ENCODE measurements around the gene PRUNE2.

The PRUNE2 gene

DNA sequence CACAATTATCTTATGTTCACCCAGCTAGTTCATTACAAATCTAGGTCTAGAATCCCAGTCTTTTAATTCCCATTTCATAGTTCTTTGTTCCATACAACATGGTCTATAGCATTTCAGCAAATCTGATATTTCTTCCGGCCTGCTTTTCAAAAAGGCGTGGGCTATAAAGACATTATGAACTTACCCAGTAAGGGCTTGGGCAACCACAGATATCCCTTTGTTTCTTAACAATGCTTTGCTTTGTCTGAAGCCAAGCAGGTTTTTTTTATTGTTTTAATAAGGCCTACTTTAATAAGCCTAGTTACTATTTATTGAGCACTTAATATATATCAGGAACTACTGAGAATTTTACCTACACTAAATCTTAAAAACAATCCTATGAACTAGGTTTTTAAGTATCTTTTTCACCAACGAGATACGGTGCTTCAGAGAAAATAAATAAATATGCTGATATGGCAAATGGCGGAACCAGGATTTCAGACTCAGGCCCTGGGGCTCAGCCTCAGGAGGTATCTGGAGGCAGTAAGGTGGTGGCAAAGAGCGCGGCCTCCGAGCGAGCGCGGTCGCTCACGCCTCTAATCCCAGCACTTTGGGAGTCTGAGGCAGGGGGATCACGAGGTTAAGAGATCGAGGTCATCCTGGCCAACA, 112.0 kb downstream of the PRUNE2 start:
- H4K20me1 ChIP-seq (ENCODE audit: control insufficient read depth, insufficient read depth, low read depth, low read length), result no peaks in the 10 kb centered on the region
- H3K36me3 ChIP-seq (ENCODE audit: control insufficient read depth, low read length), result no peaks in the 10 kb centered on the region
- no peak overlapping the region for H3K4me3 ChIP-seq (ENCODE audit: low read length)
- no peaks in the 10 kb centered on the region for H3K79me2 ChIP-seq (ENCODE audit: control insufficient read depth, low read length)
- no peaks in the 10 kb centered on the region for H3F3A ChIP-seq (ENCODE audit: control insufficient read depth, insufficient read depth)
- no peaks in the 10 kb centered on the region for H3K9me2 ChIP-seq (replicated peaks; ENCODE audit: control insufficient read depth, low read length)
- H3K27me3 ChIP-seq (ENCODE audit: control insufficient read depth, low read length), result peaks cover 3% of the 10 kb centered on the region; the same call in 1 of the 2 replicates
- H3K4me2 ChIP-seq (ENCODE audit: low read length), result no peak overlapping the region
- TF ChIP-seq, protein P1, sequence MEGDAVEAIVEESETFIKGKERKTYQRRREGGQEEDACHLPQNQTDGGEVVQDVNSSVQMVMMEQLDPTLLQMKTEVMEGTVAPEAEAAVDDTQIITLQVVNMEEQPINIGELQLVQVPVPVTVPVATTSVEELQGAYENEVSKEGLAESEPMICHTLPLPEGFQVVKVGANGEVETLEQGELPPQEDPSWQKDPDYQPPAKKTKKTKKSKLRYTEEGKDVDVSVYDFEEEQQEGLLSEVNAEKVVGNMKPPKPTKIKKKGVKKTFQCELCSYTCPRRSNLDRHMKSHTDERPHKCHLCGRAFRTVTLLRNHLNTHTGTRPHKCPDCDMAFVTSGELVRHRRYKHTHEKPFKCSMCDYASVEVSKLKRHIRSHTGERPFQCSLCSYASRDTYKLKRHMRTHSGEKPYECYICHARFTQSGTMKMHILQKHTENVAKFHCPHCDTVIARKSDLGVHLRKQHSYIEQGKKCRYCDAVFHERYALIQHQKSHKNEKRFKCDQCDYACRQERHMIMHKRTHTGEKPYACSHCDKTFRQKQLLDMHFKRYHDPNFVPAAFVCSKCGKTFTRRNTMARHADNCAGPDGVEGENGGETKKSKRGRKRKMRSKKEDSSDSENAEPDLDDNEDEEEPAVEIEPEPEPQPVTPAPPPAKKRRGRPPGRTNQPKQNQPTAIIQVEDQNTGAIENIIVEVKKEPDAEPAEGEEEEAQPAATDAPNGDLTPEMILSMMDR (IDR thresholded peaks at IDR 0.05; ENCODE audit: low read depth, low read length, poor library complexity, severe bottlenecking), result no peak
- TF ChIP-seq EZH2phosphoT487 (IDR thresholded peaks at IDR 0.05; ENCODE audit: borderline replicate concordance, low read length), result no peak
- H3K27ac ChIP-seq (ENCODE audit: low read depth, low read length), result no peak overlapping the region
- H3K9me3 ChIP-seq (ENCODE audit: control insufficient read depth, insufficient read depth, low read length), result no peaks in the 10 kb centered on the region
- no peaks in the 10 kb centered on the region for H3K4me1 ChIP-seq (ENCODE audit: control insufficient read depth, low read length)

DNA sequence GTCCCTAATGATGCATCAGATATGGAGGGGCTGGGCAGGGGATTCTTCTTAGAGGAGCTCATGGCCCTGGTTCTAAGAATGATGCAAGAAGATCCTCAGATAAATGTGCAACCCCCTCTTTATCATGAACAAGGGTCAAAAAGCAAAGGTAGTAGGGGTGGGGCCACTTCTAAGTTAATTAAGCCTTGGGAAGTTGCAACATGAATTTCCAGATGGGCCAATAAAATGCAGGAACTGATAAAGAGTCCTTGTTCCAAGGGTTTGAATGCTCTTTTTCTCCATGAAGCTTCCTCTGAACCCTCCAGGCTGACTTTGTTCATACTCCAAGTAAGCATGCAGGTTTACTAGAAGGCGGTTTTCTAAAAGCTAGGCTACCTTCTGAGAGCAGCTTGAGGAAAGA, 116.1 kb downstream of the PRUNE2 start:
- TF ChIP-seq, protein P1 (IDR thresholded peaks at IDR 0.05; ENCODE audit: low read depth, low read length, poor library complexity, severe bottlenecking), result no peak
- no peak for TF ChIP-seq EZH2phosphoT487 (IDR thresholded peaks at IDR 0.05; ENCODE audit: borderline replicate concordance, low read length)
- Histone ChIP-seq H3K36me3 (ENCODE audit: control insufficient read depth, low read length) (no peaks in the 10 kb centered on the region), H3K4me2 (ENCODE audit: low read length) (no peak overlapping the region), H3K27ac (ENCODE audit: low read depth, low read length) (no peak overlapping the region), H4K20me1 (ENCODE audit: control insufficient read depth, insufficient read depth, low read depth, low read length) (no peaks in the 10 kb centered on the region), H3K79me2 (ENCODE audit: control insufficient read depth, low read length) (no peaks in the 10 kb centered on the region), H3K4me1 (ENCODE audit: control insufficient read depth, low read length) (no peaks in the 10 kb centered on the region), H3K9me2 (replicated peaks; ENCODE audit: control insufficient read depth, low read length) (no peaks in the 10 kb centered on the region), H3K4me3 (ENCODE audit: low read length) (no peak overlapping the region), H3F3A (ENCODE audit: control insufficient read depth, insufficient read depth) (no peaks in the 10 kb centered on the region), H3K27me3 (ENCODE audit: control insufficient read depth, low read length) (peaks cover 2% of the 10 kb centered on the region; the same call in 1 of the 2 replicates), H3K9me3 (ENCODE audit: control insufficient read depth, insufficient read depth, low read length) (no peaks in the 10 kb centered on the region)

DNA sequence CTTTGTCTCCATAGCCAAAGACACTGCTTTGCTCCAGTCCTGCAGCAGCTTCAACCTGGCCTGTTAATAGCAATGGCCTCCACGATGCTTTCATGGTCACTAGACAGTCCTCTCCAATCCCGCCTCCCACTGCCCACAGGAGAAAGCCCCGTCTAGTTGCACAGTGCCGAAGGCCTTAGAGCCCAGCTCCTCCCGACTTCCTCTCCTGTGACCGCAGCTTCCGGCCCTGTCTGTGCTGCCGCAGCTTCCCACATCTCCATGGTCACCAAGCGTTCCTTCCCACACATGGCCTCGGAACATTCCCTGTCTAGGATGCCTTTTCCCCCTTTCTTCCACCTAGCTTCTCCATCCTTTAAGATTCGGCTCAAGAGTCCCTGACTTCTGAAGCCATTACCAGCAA, 118.2 kb downstream of the PRUNE2 start:
- Histone ChIP-seq H3F3A (ENCODE audit: control insufficient read depth, insufficient read depth) (no peaks in the 10 kb centered on the region), H3K36me3 (ENCODE audit: control insufficient read depth, low read length) (no peaks in the 10 kb centered on the region), H3K4me1 (ENCODE audit: control insufficient read depth, low read length) (no peaks in the 10 kb centered on the region), H4K20me1 (ENCODE audit: control insufficient read depth, insufficient read depth, low read depth, low read length) (no peaks in the 10 kb centered on the region), H3K9me2 (replicated peaks; ENCODE audit: control insufficient read depth, low read length) (no peaks in the 10 kb centered on the region), H3K4me2 (ENCODE audit: low read length) (no peak overlapping the region), H3K27me3 (ENCODE audit: control insufficient read depth, low read length) (peaks cover 6% of the 10 kb centered on the region), H3K79me2 (ENCODE audit: control insufficient read depth, low read length) (no peaks in the 10 kb centered on the region), H3K27ac (ENCODE audit: low read depth, low read length) (no peak overlapping the region), H3K9me3 (ENCODE audit: control insufficient read depth, insufficient read depth, low read length) (no peaks in the 10 kb centered on the region), H3K4me3 (ENCODE audit: low read length) (no peak overlapping the region)
- TF ChIP-seq, protein P1 (IDR thresholded peaks at IDR 0.05; ENCODE audit: low read depth, low read length, poor library complexity, severe bottlenecking), result no peak
- no peak for TF ChIP-seq EZH2phosphoT487 (IDR thresholded peaks at IDR 0.05; ENCODE audit: borderline replicate concordance, low read length)
